Uterus (tissue), 4 donors: ENCODE results near the gene CNST. TPM values are rescaled to one million over a fixed set of nuclear protein-coding genes. Genes with fewer than 3 reads are reported as not detected.

ENCODE experiments used
- DNase-seq, 2 donors: peaks; one replicate each; pipeline ENCODE4 v3.0.0-alpha.2; 2019 to 2020
- H3K27ac ChIP-seq, 2 donors: fragments of 200-600 bp; sonication (generic); 1 replicate in 1 of 2; 2 replicates in 1 of 2; pipeline ENCODE4 v1.5.1; 2016 to 2018
- H3K27me3 ChIP-seq, 2 donors: fragments of 200-600 bp; sonication (generic); one replicate each; pipeline ENCODE4 v1.5.1; 2018 to 2019; ENCODE audit warnings: control low read depth in 1 of 2
- H3K36me3 ChIP-seq, 2 donors: fragments of 200-600 bp; sonication (generic); one replicate each; pipeline ENCODE4 v1.5.1; 2019; ENCODE audit warnings: control low read depth in 1 of 2
- H3K4me1 ChIP-seq, 2 donors: fragments of 200-600 bp; sonication (generic); one replicate each; pipeline ENCODE4 v1.5.1; 2018 to 2019; ENCODE audit warnings: control low read depth in 1 of 2
- H3K4me3 ChIP-seq, 2 donors: fragments of 200-600 bp; sonication (generic); 1 replicate in 1 of 2; 2 replicates in 1 of 2; pipeline ENCODE4 v1.5.1; 2018 to 2019; ENCODE audit warnings: mild to moderate bottlenecking in 1 of 2
- H3K9me3 ChIP-seq, 2 donors: fragments of 200-600 bp; sonication (generic); one replicate each; pipeline ENCODE4 v1.5.1; 2019; ENCODE audit warnings: control low read depth in 1 of 2
- CTCF ChIP-seq, 4 experiments: fragments of 200-600 bp in 2 of 4; fragments of 450-650 bp in 2 of 4; sonication (generic) in 2 of 4; IDR thresholded peaks; one replicate each; pipeline ENCODE4 v1.5.1; 2016 to 2019; ENCODE audit warnings: antibody characterized with exemption in 4 of 4, mild to moderate bottlenecking in 2 of 4, moderate library complexity in 1 of 4
- POLR2A ChIP-seq, 2 donors: fragments of 450-650 bp; IDR thresholded peaks; one replicate each; pipeline ENCODE4 v1.6.1; 2016; ENCODE audit warnings: antibody characterized with exemption in 2 of 2, mild to moderate bottlenecking in 1 of 2, moderate library complexity in 1 of 2
- intact Hi-C: fragments of 100-400 bp; cut with DNase I; formaldehyde crosslinking; loops from one replicate; pipeline ENCODE4 v1.15.1; 2023; ENCODE audit warnings: low total_unique reads
- total RNA-seq, 4 donors: library from RNA; depleted of rRNA in 3 of 4; stranded (reverse); fragments of >200 nt in 3 of 4; gene quantifications; one replicate each; pipeline versions ENCODE4 v1.1.0 to v1.2.4, GENCODE V29; 2014 to 2023
- donor health status: DM: yes; HTN: yes; CAD: no.

CNST gene
- total RNA-seq, 4 donors from 2014 or later: 19.7 to 31.0 (median 29.2) TPM

DNA sequence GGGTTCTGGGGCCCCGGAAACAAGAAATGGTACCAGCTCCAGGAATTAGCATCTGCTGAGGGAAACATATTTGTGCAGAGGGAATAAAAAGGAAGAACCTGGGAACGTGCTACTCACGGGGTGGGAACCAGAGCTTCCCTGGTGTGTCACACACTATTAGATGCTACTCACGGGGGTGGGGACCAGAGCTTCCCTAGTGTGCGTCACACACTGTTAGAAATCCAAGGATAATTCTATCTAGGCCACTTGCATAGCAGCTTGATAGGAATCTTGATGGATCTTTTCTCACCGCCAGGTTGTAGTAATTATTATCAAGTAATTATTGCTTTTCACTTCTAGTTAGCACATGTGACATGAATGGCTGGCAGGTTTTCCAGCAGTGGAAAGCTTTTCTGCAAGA lies 103.4 kb downstream of the CNST start:
- no peak overlapping the region for H3K27ac ChIP-seq
- H3K27me3 ChIP-seq: no peaks in the 10 kb centered on the region
- H3K4me3 ChIP-seq: no peak overlapping the region
- intact Hi-C loops: no loop called here
- H3K36me3 ChIP-seq: no peaks in the 10 kb centered on the region
- no peak for DNase-seq
- H3K9me3 ChIP-seq: no peaks in the 10 kb centered on the region
- TF ChIP-seq CTCF (IDR thresholded peaks at IDR 0.05): no peak
- TF ChIP-seq POLR2A (IDR thresholded peaks at IDR 0.05): no peak
- H3K4me1 ChIP-seq: no peaks in the 10 kb centered on the region

DNA sequence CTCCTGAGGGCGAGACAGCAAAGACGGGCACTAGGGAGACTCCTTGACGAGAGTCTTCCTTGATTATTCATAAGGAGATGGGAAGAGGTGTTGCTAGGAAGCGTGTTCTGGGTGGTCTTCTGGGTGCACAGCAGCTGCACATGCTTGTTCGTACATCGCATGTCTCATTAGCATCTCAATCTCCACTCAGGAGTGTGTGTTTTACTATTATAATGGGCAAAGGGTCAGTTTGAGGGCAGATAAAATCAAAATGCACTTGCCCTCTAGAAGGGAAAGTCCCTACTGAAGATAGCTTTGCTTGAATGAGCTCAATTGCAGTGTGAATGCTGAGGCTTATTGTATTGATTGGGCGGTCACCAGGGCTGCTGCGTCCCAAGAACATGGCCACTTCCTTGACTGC lies 107.8 kb downstream of the CNST start:
- intact Hi-C loops: no loop called here
- TF ChIP-seq CTCF (IDR thresholded peaks at IDR 0.05): no peak
- no peak for TF ChIP-seq POLR2A (IDR thresholded peaks at IDR 0.05)
- no peak for DNase-seq
- H3K9me3 ChIP-seq: no peaks in the 10 kb centered on the region
- H3K4me1 ChIP-seq: no peaks in the 10 kb centered on the region
- no peaks in the 10 kb centered on the region for H3K36me3 ChIP-seq
- no peaks in the 10 kb centered on the region for H3K27me3 ChIP-seq
- no peak overlapping the region for H3K4me3 ChIP-seq
- H3K27ac ChIP-seq: no peak overlapping the region

DNA sequence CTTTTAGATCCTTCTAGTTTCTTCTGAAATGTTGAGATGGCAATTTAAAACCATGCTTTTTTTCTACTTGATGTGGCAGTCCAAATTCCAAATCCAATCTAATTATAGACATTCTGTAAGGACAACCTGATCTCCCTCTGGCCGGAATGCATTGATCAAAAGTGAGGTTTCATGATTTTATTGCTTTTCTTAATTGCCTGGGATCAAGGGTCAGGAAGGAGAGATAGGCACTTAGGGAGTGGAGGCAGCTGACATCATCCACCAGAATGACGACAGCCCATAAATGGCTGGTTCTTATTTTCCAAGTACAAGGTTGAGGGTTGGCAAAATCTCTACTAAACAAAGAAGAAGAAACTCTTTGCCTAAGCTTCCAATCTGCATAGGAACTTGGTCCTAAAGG lies 111.6 kb downstream of the CNST start:
- Histone ChIP-seq H3K27me3 (no peaks in the 10 kb centered on the region), H3K9me3 (no peaks in the 10 kb centered on the region), H3K27ac (no peak overlapping the region), H3K36me3 (no peaks in the 10 kb centered on the region), H3K4me1 (no peaks in the 10 kb centered on the region), H3K4me3 (no peak overlapping the region)
- intact Hi-C loops: no loop called here
- TF ChIP-seq POLR2A (IDR thresholded peaks at IDR 0.05) (no peak), CTCF (IDR thresholded peaks at IDR 0.05) (no peak)
- DNase-seq: no peak

DNA sequence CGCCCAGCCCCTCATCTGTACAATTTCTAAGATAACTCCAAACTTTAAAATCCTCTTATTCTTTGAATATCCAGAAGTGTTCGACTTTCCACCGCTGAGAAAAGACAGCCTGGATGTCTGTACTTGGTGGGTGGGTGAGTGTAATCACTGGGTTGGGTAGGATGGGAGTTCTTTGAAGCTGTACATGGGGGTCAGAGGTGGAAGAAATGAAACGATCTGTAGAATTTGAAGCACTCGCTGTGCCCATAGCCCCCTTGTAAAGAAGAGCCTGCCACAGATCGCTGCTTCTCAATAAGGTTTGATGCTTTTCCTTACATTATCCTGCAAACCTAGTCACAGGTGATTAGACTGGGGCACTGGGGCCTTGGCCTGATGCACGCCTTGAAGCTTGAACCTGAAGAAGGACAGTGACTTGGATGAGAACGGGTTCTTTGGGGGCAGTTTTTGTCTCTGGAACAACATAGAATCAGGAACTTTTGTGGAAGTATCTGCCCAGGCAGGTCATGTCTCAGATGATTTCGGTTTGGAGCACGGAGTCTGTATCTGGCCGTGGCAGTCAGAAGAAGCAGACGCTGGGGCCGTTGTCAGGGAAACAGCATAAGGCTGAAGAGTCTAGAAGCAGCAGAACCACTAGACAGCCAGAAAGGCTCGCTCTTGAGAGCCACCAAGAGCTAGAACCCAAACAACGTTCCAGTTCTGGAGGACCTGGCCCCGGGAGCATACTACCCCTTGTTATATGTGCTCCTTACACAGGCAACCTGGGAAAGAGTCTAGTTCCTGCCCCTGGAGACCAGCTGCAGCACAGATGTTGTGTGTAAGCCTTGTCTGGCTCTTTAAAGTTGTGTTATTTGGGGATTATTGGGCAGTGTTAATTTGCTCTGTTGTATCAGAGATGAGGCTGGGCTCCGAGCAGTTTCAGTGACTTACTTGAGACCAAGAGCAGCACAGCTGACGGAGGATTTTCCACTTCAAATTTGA lies 112.8 kb downstream of the CNST start:
- H3K27me3 ChIP-seq: no peaks in the 10 kb centered on the region
- H3K9me3 ChIP-seq: no peaks in the 10 kb centered on the region
- no peak overlapping the region for H3K27ac ChIP-seq
- H3K4me1 ChIP-seq: no peaks in the 10 kb centered on the region
- H3K4me3 ChIP-seq: no peak overlapping the region
- no peak for TF ChIP-seq POLR2A (IDR thresholded peaks at IDR 0.05)
- H3K36me3 ChIP-seq: no peaks in the 10 kb centered on the region
- intact Hi-C loops: no loop called here
- DNase-seq: no peak

DNA sequence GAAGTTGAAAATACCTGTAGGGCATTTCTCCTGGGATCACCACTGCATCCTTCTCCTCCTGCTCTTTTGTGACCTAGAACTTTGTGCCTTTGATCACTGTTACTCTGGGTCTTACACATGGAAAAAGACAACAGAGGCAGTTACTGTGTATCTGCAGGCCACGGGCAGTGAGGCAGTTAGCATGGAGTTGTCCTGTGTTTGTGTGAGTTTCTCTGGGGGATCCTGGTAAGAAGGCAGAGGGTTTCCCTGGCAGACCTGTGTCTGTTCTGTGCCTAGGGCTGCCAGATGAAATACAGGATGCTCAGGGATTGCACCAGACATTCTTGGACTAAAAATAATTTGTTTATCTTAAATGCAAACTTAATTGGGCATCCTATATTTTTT lies 113.5 kb downstream of the CNST start:
- H3K36me3 ChIP-seq: no peaks in the 10 kb centered on the region
- intact Hi-C loops: no loop called here
- DNase-seq: no peak
- H3K9me3 ChIP-seq: no peaks in the 10 kb centered on the region
- H3K4me3 ChIP-seq: no peak overlapping the region
- H3K27ac ChIP-seq: no peak overlapping the region
- TF ChIP-seq CTCF (IDR thresholded peaks at IDR 0.05) (no peak), POLR2A (IDR thresholded peaks at IDR 0.05) (no peak)
- H3K27me3 ChIP-seq: no peaks in the 10 kb centered on the region
- no peaks in the 10 kb centered on the region for H3K4me1 ChIP-seq
